ENCODE measurements around the gene POU3F1.

POU3F1 gene

GRCh38 chr1:37998089-37998808, 48.3 kb downstream of the POU3F1 start:
- TF ChIP-seq CTCF (IDR thresholded peaks at IDR 0.05; ENCODE audit: extremely low read depth, insufficient read depth, missing control alignments), result no peak
- in situ Hi-C loops (cut with MboI; ENCODE audit: low pct_unique_long_range_greater_than_20kb, low sequenced_read_pairs, unreplicated experiment), result no loop called here
- no peak for DNase-seq (ENCODE audit: low spot score)

GRCh38 chr1:37997256-37998088, 49.1 kb downstream of the POU3F1 start:
- in situ Hi-C loops (cut with MboI; ENCODE audit: low pct_unique_long_range_greater_than_20kb, low sequenced_read_pairs, unreplicated experiment), result no loop called here
- no peak for TF ChIP-seq CTCF (IDR thresholded peaks at IDR 0.05; ENCODE audit: extremely low read depth, insufficient read depth, missing control alignments)
- DNase-seq (ENCODE audit: low spot score), result no peak

GRCh38 chr1:37995751-37996345, 50.7 kb downstream of the POU3F1 start:
- no peak for TF ChIP-seq CTCF (IDR thresholded peaks at IDR 0.05; ENCODE audit: extremely low read depth, insufficient read depth, missing control alignments)
- in situ Hi-C loops (cut with MboI; ENCODE audit: low pct_unique_long_range_greater_than_20kb, low sequenced_read_pairs, unreplicated experiment), result no loop called here
- no peak for DNase-seq (ENCODE audit: low spot score)

GRCh38 chr1:37994886-37995566, 51.6 kb downstream of the POU3F1 start:
- in situ Hi-C loops (cut with MboI; ENCODE audit: low pct_unique_long_range_greater_than_20kb, low sequenced_read_pairs, unreplicated experiment), result no loop called here
- no peak for DNase-seq (ENCODE audit: low spot score)

More at GRCh38 chr1:37994886-37995566, 51.6 kb downstream of the POU3F1 start:
- no peak for TF ChIP-seq CTCF (IDR thresholded peaks at IDR 0.05; ENCODE audit: extremely low read depth, insufficient read depth, missing control alignments)
